H9 (cell line): ENCODE measurements around the gene DLX5. TPM values are rescaled to one million over a fixed set of nuclear protein-coding genes. Genes with fewer than 3 reads are reported as not detected.

Experiments
- DNase-seq: peaks from one replicate; pipeline ENCODE4 v3.0.0-alpha.2; 2017
- H2AFZ ChIP-seq: one replicate; pipeline ENCODE4 v1.6.1; 2013; ENCODE audit warnings: mild to moderate bottlenecking, low read length, control low read depth, moderate library complexity
- H2AK5ac ChIP-seq: 2 replicates; pipeline ENCODE4 v1.6.1; 2013; ENCODE audit warnings: low read length, control low read depth, mixed read lengths; ENCODE audit not compliant: insufficient read length
- H2BK120ac ChIP-seq: one replicate; pipeline ENCODE4 v1.6.1; 2013; ENCODE audit warnings: low read depth, mild to moderate bottlenecking, low read length, control low read depth, inconsistent platforms; ENCODE audit not compliant: poor library complexity, severe bottlenecking
- H2BK12ac ChIP-seq: 2 replicates; pipeline ENCODE4 v1.6.1; 2013; ENCODE audit warnings: low read length, control low read depth, mixed read lengths, low read depth; ENCODE audit not compliant: insufficient read length
- H2BK15ac ChIP-seq: 2 replicates; pipeline ENCODE4 v1.6.1; 2013; ENCODE audit warnings: low read depth, low read length, control low read depth
- H2BK20ac ChIP-seq: one replicate; pipeline ENCODE4 v1.6.1; 2013; ENCODE audit warnings: low read depth, mild to moderate bottlenecking, low read length, control low read depth, inconsistent platforms; ENCODE audit not compliant: poor library complexity, severe bottlenecking
- H2BK5ac ChIP-seq: 2 replicates; pipeline ENCODE4 v1.6.1; 2013; ENCODE audit warnings: low read length, control low read depth, mixed read lengths; ENCODE audit not compliant: insufficient read length
- H3K14ac ChIP-seq: 2 replicates; pipeline ENCODE4 v1.6.1; 2013; ENCODE audit warnings: low read length, control low read depth; ENCODE audit not compliant: insufficient read depth
- H3K18ac ChIP-seq: 2 replicates; pipeline ENCODE4 v1.6.1; 2013; ENCODE audit warnings: low read depth, mild to moderate bottlenecking, mixed read lengths, low read length, control low read depth; ENCODE audit not compliant: insufficient read length
- H3K23ac ChIP-seq: 2 replicates; pipeline ENCODE4 v1.6.1; 2013; ENCODE audit warnings: low read length, control low read depth, mixed read lengths, low read depth; ENCODE audit not compliant: insufficient read length
- H3K23me2 ChIP-seq: 2 replicates; pipeline ENCODE4 v1.6.1; 2013; ENCODE audit warnings: low read depth, mild to moderate bottlenecking, mixed read lengths, low read length, control low read depth; ENCODE audit not compliant: insufficient read length, poor library complexity, severe bottlenecking
- H3K27ac ChIP-seq: 2 replicates; pipeline ENCODE4 v1.5.1; 2013; ENCODE audit warnings: low read length, control low read depth, mixed read lengths, low read depth; ENCODE audit not compliant: insufficient read length
- H3K27me3 ChIP-seq: 2 replicates; pipeline ENCODE4 v1.6.1; 2013; ENCODE audit warnings: low read length, control low read depth, inconsistent platforms; ENCODE audit not compliant: insufficient read depth
- H3K4ac ChIP-seq: 2 replicates; pipeline ENCODE4 v1.6.1; 2013; ENCODE audit warnings: low read depth, mild to moderate bottlenecking, control low read depth, inconsistent platforms, low read length, moderate library complexity
- H3K4me1 ChIP-seq: 2 replicates; pipeline ENCODE4 v1.6.1; 2013; ENCODE audit warnings: low read length, control low read depth, inconsistent platforms; ENCODE audit not compliant: insufficient read depth
- H3K4me2 ChIP-seq: 2 replicates; pipeline ENCODE4 v1.6.1; 2013; ENCODE audit warnings: low read length, control low read depth, mixed read lengths; ENCODE audit not compliant: insufficient read length, insufficient read depth
- H3K56ac ChIP-seq: 2 replicates; pipeline ENCODE4 v1.6.1; 2013; ENCODE audit warnings: low read depth, mild to moderate bottlenecking, mixed read lengths, low read length, control low read depth; ENCODE audit not compliant: insufficient read length
- H3K79me1 ChIP-seq: 2 replicates; pipeline ENCODE4 v1.6.1; 2013; ENCODE audit warnings: low read depth, mild to moderate bottlenecking, moderate library complexity, low read length, control low read depth, inconsistent platforms; ENCODE audit not compliant: insufficient read depth, poor library complexity, severe bottlenecking
- H3K79me2 ChIP-seq: 2 replicates; pipeline ENCODE4 v1.6.1; 2013; ENCODE audit warnings: low read length, control low read depth, inconsistent platforms; ENCODE audit not compliant: insufficient read depth
- H3K9ac ChIP-seq: 2 replicates; pipeline ENCODE4 v1.6.1; 2013; ENCODE audit warnings: low read length, control low read depth, mixed read lengths; ENCODE audit not compliant: insufficient read length; ENCODE audit errors: extremely low read depth
- H3K9me3 ChIP-seq: one replicate; pipeline ENCODE4 v1.6.1; 2013; ENCODE audit warnings: low read depth, low read length, inconsistent platforms; ENCODE audit not compliant: control insufficient read depth
- H3T11ph ChIP-seq: one replicate; pipeline ENCODE4 v1.6.1; 2013; ENCODE audit warnings: mild to moderate bottlenecking, low read length, control low read depth, inconsistent platforms
- H4K20me1 ChIP-seq: one replicate; pipeline ENCODE4 v1.6.1; 2013; ENCODE audit not compliant: control insufficient read depth, insufficient read length, insufficient read depth
- H4K5ac ChIP-seq: 2 replicates; pipeline ENCODE4 v1.6.1; 2013; ENCODE audit warnings: low read depth, mild to moderate bottlenecking, mixed read lengths, low read length, control low read depth; ENCODE audit not compliant: insufficient read length
- H4K8ac ChIP-seq: replicated peaks from 2 replicates; pipeline ENCODE4 v1.6.1; 2013; ENCODE audit warnings: low read length, control low read depth, mixed read lengths, low read depth; ENCODE audit not compliant: insufficient read length
- H4K91ac ChIP-seq: 2 replicates; pipeline ENCODE4 v1.6.1; 2013; ENCODE audit warnings: low read depth, mild to moderate bottlenecking, moderate library complexity, mixed read lengths, low read length, control low read depth; ENCODE audit not compliant: insufficient read length
- H3K27ac Mint-ChIP-seq, 3 experiments: 2 replicates in 2 of 3; 3 replicates in 1 of 3; pipeline ENCODE4 v1.8.0; 2020 to 2021; ENCODE audit warnings: mixed read lengths in 3 of 3, mild to moderate bottlenecking in 1 of 3, moderate library complexity in 1 of 3
- H3K27me3 Mint-ChIP-seq: 2 replicates; pipeline ENCODE4 v1.8.0; 2021; ENCODE audit warnings: low read depth, mild to moderate bottlenecking, moderate library complexity, mixed read lengths
- H3K36me3 Mint-ChIP-seq, 3 experiments: 2 replicates in 2 of 3; 3 replicates in 1 of 3; pipeline ENCODE4 v1.8.0; 2020 to 2021; ENCODE audit warnings: low read depth in 3 of 3, mixed read lengths in 3 of 3; ENCODE audit not compliant: insufficient read depth in 1 of 3
- H3K4me1 Mint-ChIP-seq, 2 experiments: 2 replicates each; pipeline ENCODE4 v1.8.0; 2020; ENCODE audit warnings: mixed read lengths in 2 of 2
- H3K4me3 Mint-ChIP-seq, 2 experiments: 2 replicates in 1 of 2; 3 replicates in 1 of 2; pipeline ENCODE4 v1.8.0; 2020 to 2021; ENCODE audit warnings: mild to moderate bottlenecking in 2 of 2, mixed read lengths in 2 of 2, moderate library complexity in 1 of 2
- H3K9me3 Mint-ChIP-seq, 2 experiments: 2 replicates in 1 of 2; 3 replicates in 1 of 2; pipeline ENCODE4 v1.8.0; 2020; ENCODE audit warnings: mild to moderate bottlenecking in 2 of 2, mixed read lengths in 2 of 2, moderate library complexity in 1 of 2
- WGBS: extraction: QIAGEN DNeasy Blood & Tissue Kit; methylation state at CpG from one replicate; pipeline ENCODE4 v1.1.7; 2013; ENCODE audit warnings: missing lambda C conversion rate, low lambda C conversion rate, mixed read lengths; ENCODE audit not compliant: insufficient read length; ENCODE audit errors: extremely low coverage; 5-methylcytosine and 5-hydroxymethylcytosine counted together
- total RNA-seq: library from RNA; stranded (reverse); gene quantifications from 2 replicates; pipeline ENCODE4 v1.2.1, GENCODE V29; 2021
- TF ChIP-seq, protein P1 (sequence below): fragments of 200-600 bp; sonication (generic); conservative IDR thresholded peaks from 3 replicates; pipeline ENCODE4 v1.8.0; 2021; ENCODE audit warnings: antibody characterized with exemption, mild to moderate bottlenecking

The DLX5 gene
- total RNA-seq, 1 experiment from 2014 or later, result 0.22 TPM

DNA sequence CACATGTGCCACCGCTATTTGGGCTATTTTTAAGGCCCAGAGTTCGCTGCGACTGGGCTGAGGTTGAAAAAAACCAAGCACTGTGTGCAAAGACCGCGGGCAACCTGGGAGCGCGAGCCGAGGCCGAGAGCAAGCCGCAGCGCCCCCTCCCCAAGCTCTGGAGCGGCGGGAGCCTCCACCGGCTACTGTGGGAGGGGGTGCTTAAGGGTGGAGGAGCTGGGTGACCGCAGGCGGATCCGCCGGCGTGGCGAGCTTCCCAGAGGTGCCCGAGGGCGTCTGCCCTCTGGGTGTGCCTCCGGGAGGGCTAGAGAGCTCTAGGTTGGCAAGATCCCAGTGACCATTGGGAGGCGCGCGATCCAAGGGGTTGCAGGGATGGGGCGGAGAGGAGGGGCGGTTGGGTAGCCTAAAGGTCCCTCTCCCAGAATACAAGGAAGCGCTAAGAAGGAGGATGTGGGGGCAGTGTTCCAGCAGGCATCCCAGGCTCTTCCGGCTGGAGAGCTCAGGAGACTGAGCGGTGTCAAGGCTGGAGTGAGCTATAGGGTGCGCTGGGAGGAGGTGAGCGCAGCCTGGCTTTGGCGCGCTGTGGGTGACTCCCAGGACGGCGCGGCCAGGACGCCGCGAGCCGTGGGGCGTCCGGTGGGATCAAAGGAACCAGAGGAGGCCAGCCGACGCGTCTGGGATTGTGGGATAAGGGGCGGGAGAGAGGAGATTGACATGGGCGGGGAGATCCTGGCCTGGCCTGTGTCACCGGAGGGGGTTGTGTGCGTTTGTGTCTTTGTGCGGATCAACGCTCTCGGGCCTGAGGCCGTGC lies 8.0 kb downstream of the DLX5 start:
- H4K20me1 ChIP-seq, result peaks cover 3% of the 10 kb centered on the region
- no peak overlapping the region for H2AFZ ChIP-seq
- H3K23me2 ChIP-seq, result peaks cover 5% of the 10 kb centered on the region
- H3K56ac ChIP-seq, result no peak overlapping the region
- no peaks in the 10 kb centered on the region for H3K79me1 ChIP-seq
- no peak overlapping the region for H3T11ph ChIP-seq
- peak overlapping the region; percentile 19 for H3K4me2 ChIP-seq
- H3K4me3 Mint-ChIP-seq, result peak overlapping the region; percentile 52 to 80
- H3K4me1 ChIP-seq, result no peaks in the 10 kb centered on the region
- H3K14ac ChIP-seq, result no peak overlapping the region
- H3K9ac ChIP-seq, result no peak overlapping the region
- H2BK5ac ChIP-seq, result no peak overlapping the region
- no peak overlapping the region for H4K8ac ChIP-seq
- H4K91ac ChIP-seq, result no peak overlapping the region
- no CpG with 5 or more reads among the region's 55 CpGs for WGBS
- TF ChIP-seq, protein P1, sequence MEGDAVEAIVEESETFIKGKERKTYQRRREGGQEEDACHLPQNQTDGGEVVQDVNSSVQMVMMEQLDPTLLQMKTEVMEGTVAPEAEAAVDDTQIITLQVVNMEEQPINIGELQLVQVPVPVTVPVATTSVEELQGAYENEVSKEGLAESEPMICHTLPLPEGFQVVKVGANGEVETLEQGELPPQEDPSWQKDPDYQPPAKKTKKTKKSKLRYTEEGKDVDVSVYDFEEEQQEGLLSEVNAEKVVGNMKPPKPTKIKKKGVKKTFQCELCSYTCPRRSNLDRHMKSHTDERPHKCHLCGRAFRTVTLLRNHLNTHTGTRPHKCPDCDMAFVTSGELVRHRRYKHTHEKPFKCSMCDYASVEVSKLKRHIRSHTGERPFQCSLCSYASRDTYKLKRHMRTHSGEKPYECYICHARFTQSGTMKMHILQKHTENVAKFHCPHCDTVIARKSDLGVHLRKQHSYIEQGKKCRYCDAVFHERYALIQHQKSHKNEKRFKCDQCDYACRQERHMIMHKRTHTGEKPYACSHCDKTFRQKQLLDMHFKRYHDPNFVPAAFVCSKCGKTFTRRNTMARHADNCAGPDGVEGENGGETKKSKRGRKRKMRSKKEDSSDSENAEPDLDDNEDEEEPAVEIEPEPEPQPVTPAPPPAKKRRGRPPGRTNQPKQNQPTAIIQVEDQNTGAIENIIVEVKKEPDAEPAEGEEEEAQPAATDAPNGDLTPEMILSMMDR, result peak; percentile 55
- no peak overlapping the region for H2BK20ac ChIP-seq
- no peak overlapping the region for H3K23ac ChIP-seq
- H3K27ac Mint-ChIP-seq, result no peak overlapping the region
- no peak overlapping the region for H4K5ac ChIP-seq
- peaks cover 2 to 19% of the 10 kb centered on the region in 2 experiments; a peak in 4 of 5 replicates for H3K9me3 Mint-ChIP-seq
- no peak overlapping the region for H2BK12ac ChIP-seq
- H3K27me3 ChIP-seq, result peaks cover 97% of the 10 kb centered on the region
- peak; percentile 91 for DNase-seq
- H2AK5ac ChIP-seq, result no peak overlapping the region
- no peaks in the 10 kb centered on the region for H3K36me3 Mint-ChIP-seq
- no peak overlapping the region for H3K27ac ChIP-seq
- no peak overlapping the region for H2BK15ac ChIP-seq
- peaks cover 100% of the 10 kb centered on the region for H3K27me3 Mint-ChIP-seq
- H2BK120ac ChIP-seq, result no peak overlapping the region
- H3K79me2 ChIP-seq, result no peaks in the 10 kb centered on the region
- peaks cover 25 to 58% of the 10 kb centered on the region in 2 experiments for H3K4me1 Mint-ChIP-seq
- no peaks in the 10 kb centered on the region for H3K9me3 ChIP-seq
- H3K4ac ChIP-seq, result no peak overlapping the region
- no peak overlapping the region for H3K18ac ChIP-seq
